Spleen (tissue), 7 donors: Measurements from ENCODE around the gene HSH2D.

Experiments used
- POLR2A ChIP-seq, 3 donors: fragments of 450-650 bp; IDR thresholded peaks; one replicate each; pipeline ENCODE4 v1.5.1; 2017; ENCODE audit warnings: antibody characterized with exemption in 3 of 3, mild to moderate bottlenecking in 1 of 3
- TF ChIP-seq, protein P1 (sequence below), 11 experiments: fragments of 200-600 bp in 7 of 11; fragments of 450-650 bp in 4 of 11; sonication (generic) in 4 of 11; IDR thresholded peaks in 8 of 11; conservative IDR thresholded peaks in 3 of 11; 1 replicate in 7 of 11; 2 replicates in 4 of 11; pipeline versions ENCODE4 v1.4.0 to v1.8.0; 2016 to 2021; ENCODE audit warnings: antibody characterized with exemption in 11 of 11, inconsistent platforms in 4 of 11, mild to moderate bottlenecking in 1 of 11
- donor health status: DM: no; HTN: no; CAD: no; lungs with moderate emphysema.
- donor health status: DM: no; HTN: no; CAD: no.
- donor health status: DM: no; HTN: no; CAD: no.

- TF ChIP-seq, protein P1, sequence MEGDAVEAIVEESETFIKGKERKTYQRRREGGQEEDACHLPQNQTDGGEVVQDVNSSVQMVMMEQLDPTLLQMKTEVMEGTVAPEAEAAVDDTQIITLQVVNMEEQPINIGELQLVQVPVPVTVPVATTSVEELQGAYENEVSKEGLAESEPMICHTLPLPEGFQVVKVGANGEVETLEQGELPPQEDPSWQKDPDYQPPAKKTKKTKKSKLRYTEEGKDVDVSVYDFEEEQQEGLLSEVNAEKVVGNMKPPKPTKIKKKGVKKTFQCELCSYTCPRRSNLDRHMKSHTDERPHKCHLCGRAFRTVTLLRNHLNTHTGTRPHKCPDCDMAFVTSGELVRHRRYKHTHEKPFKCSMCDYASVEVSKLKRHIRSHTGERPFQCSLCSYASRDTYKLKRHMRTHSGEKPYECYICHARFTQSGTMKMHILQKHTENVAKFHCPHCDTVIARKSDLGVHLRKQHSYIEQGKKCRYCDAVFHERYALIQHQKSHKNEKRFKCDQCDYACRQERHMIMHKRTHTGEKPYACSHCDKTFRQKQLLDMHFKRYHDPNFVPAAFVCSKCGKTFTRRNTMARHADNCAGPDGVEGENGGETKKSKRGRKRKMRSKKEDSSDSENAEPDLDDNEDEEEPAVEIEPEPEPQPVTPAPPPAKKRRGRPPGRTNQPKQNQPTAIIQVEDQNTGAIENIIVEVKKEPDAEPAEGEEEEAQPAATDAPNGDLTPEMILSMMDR (IDR thresholded peaks at IDR 0.05 in 8 of 11, conservative IDR thresholded peaks at IDR 0.05 in 3 of 11): no peak
- TF ChIP-seq POLR2A (IDR thresholded peaks at IDR 0.05): no peak
These were observed 56.8 kb downstream of the HSH2D start for GRCh38 chr19:16200038-16201010.
